Measurements from ENCODE around the gene EPB41. TPM values are rescaled to one million over a fixed set of nuclear protein-coding genes. Genes with fewer than 3 reads are reported as not detected.
"Not testable (repeated sequence)": the region's sequence is repeated elsewhere in the genome, so short reads cannot be mapped to it uniquely, and the experiment has no call there.

EPB41 gene
- total RNA-seq, 2 donors from 2014 or later, result 39.4 to 54.4 TPM

DNA sequence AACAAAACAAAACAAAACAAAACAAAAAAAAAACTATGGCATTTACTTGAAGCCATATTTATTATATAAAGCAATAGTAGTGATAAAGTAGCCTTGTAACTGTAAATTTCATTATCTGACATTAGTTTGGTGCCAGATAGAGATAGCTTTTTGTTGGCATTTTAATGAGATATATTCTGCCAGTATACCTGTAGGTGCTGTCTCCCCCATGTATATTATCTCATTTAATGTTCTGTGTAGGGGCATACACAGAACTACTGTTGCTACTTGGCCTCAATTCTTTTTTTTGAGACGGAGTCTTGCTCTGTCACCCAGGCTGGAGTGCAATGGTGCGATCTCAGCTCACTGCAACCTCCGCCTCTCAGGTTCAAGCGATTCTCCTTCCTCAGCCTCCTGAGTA lies 141.9 kb downstream of the EPB41 start:
- 97% methylated on average over 4 of the region's 4 CpGs for WGBS
- no peaks in the 10 kb centered on the region for H3K4me1 ChIP-seq (replicated peaks)
- no peaks in the 10 kb centered on the region for H3K36me3 ChIP-seq
- no peak overlapping the region for H3K27ac ChIP-seq
- TF ChIP-seq POLR2AphosphoS5 (IDR thresholded peaks at IDR 0.05) (no peak), POLR2A (IDR thresholded peaks at IDR 0.05) (no peak)
- TF ChIP-seq, protein P1, sequence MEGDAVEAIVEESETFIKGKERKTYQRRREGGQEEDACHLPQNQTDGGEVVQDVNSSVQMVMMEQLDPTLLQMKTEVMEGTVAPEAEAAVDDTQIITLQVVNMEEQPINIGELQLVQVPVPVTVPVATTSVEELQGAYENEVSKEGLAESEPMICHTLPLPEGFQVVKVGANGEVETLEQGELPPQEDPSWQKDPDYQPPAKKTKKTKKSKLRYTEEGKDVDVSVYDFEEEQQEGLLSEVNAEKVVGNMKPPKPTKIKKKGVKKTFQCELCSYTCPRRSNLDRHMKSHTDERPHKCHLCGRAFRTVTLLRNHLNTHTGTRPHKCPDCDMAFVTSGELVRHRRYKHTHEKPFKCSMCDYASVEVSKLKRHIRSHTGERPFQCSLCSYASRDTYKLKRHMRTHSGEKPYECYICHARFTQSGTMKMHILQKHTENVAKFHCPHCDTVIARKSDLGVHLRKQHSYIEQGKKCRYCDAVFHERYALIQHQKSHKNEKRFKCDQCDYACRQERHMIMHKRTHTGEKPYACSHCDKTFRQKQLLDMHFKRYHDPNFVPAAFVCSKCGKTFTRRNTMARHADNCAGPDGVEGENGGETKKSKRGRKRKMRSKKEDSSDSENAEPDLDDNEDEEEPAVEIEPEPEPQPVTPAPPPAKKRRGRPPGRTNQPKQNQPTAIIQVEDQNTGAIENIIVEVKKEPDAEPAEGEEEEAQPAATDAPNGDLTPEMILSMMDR (IDR thresholded peaks at IDR 0.05), result no peak
- no peaks in the 10 kb centered on the region for H3K27me3 ChIP-seq (replicated peaks; ENCODE audit: insufficient read depth)
- intact Hi-C loops (cut with DNase I), result no loop called here
- H3K4me3 ChIP-seq, result no peak overlapping the region
- no peaks in the 10 kb centered on the region for H3K9me3 ChIP-seq
- DNase-seq (ENCODE audit: low spot score), result no peak

DNA sequence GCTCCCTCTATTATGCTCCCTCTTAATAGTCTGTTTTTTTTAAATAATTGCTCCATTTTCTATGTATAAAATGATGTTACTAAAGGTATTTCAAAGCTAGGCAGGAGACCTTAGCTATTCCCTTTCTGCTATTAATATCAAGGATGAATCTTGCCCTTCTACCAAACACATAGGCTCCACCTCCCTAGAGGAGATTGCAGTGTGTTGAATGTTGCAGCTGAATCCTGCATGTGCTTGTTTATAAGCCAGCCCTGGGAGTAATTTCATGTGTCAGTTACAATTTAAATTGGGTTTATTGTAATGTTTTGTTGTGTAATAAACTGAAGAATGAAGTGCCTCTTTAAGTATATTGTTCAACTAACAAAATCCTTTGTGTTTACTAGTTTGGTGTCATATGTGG lies 143.3 kb downstream of the EPB41 start:
- TF ChIP-seq POLR2A (IDR thresholded peaks at IDR 0.05), result no peak
- TF ChIP-seq POLR2AphosphoS5 (IDR thresholded peaks at IDR 0.05), result no peak
- TF ChIP-seq, protein P1 (IDR thresholded peaks at IDR 0.05), result no peak
- no peak overlapping the region for H3K4me3 ChIP-seq
- no peaks in the 10 kb centered on the region for H3K4me1 ChIP-seq (replicated peaks)
- no peaks in the 10 kb centered on the region for H3K36me3 ChIP-seq
- no peaks in the 10 kb centered on the region for H3K27me3 ChIP-seq (replicated peaks; ENCODE audit: insufficient read depth)
- no peak overlapping the region for H3K27ac ChIP-seq
- no peaks in the 10 kb centered on the region for H3K9me3 ChIP-seq
- intact Hi-C loops (cut with DNase I), result no loop called here
- no peak for DNase-seq (ENCODE audit: low spot score)

DNA sequence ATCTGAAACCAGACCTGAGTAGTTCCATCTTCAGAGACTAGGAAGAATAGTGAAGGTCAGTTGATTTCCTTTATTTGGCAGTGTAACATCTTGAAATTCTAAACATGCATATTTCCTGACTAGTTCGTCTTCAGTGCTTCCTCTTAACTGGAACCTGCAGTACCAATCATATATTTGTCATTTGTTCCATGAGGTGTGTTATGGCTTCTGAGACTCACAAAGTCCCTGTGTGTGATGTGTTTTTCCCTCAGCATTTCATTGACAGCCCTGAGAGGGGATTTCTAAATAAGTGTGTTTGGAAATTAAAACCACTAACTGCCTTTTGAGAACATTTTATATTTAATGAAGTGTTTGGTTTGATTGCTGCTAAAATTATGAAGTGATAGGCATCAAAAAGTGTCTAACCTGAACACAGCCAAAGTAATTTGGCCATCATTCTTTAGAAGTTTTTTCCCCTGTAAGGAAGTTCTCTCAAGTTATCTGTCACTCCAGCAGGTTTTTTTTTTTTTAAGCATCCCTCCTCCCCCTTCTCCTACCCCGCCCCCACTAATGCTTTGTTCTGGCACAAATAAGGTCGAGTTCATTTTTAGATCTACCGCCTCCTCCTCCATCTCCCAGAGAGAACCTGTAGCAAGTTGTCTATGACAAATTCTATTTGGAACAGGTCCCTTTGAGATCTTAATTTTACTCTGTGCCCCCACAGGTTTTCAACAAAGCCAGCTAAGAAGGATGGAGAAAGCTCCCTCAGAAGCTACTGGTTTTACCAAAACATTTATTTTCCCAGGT lies 148.0 kb downstream of the EPB41 start:
- Histone ChIP-seq H3K9me3 (no peaks in the 10 kb centered on the region), H3K4me1 (replicated peaks) (no peaks in the 10 kb centered on the region), H3K36me3 (no peaks in the 10 kb centered on the region), H3K4me3 (no peak overlapping the region), H3K27ac (no peak overlapping the region), H3K27me3 (replicated peaks; ENCODE audit: insufficient read depth) (no peaks in the 10 kb centered on the region)
- TF ChIP-seq, protein P1 (IDR thresholded peaks at IDR 0.05), result no peak
- no peak for TF ChIP-seq POLR2A (IDR thresholded peaks at IDR 0.05)
- TF ChIP-seq POLR2AphosphoS5 (IDR thresholded peaks at IDR 0.05), result no peak
- WGBS, result 52% methylated on average over 4 of the region's 4 CpGs
- no peak for DNase-seq (ENCODE audit: low spot score)
- intact Hi-C loops (cut with DNase I), result no loop called here

DNA sequence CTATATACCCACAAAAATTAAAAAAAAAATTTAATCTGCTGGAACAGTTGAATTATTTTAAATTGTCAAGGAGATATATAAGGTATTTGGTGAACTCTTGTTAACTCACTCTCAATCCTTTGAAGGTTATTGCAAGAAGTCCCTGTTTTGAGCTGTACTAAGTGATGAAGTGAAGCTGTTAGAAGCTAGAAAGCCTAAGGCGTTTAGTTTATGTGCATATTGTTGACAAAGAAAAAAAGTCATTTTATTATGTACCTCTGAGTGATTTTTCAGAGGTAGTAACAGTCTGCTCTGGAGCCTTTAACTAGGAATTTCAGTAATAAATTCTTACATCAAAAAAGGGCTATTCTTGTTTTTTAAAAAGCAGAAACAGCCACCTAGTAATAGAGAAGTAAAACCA lies 149.7 kb downstream of the EPB41 start:
- DNase-seq (ENCODE audit: low spot score), result no peak
- no peaks in the 10 kb centered on the region for H3K9me3 ChIP-seq
- H3K36me3 ChIP-seq, result no peaks in the 10 kb centered on the region
- H3K4me3 ChIP-seq, result no peak overlapping the region
- H3K4me1 ChIP-seq (replicated peaks), result no peaks in the 10 kb centered on the region
- 43% methylated on average over 1 of the region's 1 CpG for WGBS
- intact Hi-C loops (cut with DNase I), result no loop called here
- H3K27ac ChIP-seq, result no peak overlapping the region
- TF ChIP-seq, protein P1 (IDR thresholded peaks at IDR 0.05), result no peak
- no peak for TF ChIP-seq POLR2A (IDR thresholded peaks at IDR 0.05)
- no peak for TF ChIP-seq POLR2AphosphoS5 (IDR thresholded peaks at IDR 0.05)
- H3K27me3 ChIP-seq (replicated peaks; ENCODE audit: insufficient read depth), result no peaks in the 10 kb centered on the region

DNA sequence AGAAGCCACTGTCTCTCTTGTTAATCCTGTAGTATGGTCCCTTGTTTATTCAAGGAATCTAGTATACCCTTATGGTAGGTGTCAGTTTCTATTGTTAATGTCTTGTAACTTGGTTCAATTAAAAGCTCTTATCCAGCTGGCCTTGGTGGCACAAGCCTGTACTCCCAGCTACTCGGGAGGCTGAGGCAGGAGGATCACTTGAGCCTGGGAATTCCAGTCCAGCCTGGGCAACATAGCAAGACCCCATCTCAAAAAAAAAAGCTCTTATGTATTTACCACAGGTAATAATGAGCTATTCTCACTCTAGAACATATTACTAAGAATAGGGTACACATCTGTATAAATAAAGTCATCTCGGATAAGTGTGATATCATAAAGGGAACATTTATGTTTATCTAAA lies 162.8 kb downstream of the EPB41 start:
- Histone ChIP-seq H3K4me1 (replicated peaks) (no peaks in the 10 kb centered on the region), H3K9me3 (no peaks in the 10 kb centered on the region), H3K27me3 (replicated peaks; ENCODE audit: insufficient read depth) (no peaks in the 10 kb centered on the region), H3K36me3 (no peaks in the 10 kb centered on the region), H3K27ac (no peak overlapping the region), H3K4me3 (no peak overlapping the region)
- WGBS, result 91% methylated on average over 2 of the region's 2 CpGs
- no peak for DNase-seq (ENCODE audit: low spot score)
- TF ChIP-seq POLR2A (IDR thresholded peaks at IDR 0.05) (no peak), POLR2AphosphoS5 (IDR thresholded peaks at IDR 0.05) (no peak)
- TF ChIP-seq, protein P1 (IDR thresholded peaks at IDR 0.05), result no peak
- intact Hi-C loops (cut with DNase I), result no loop called here

DNA sequence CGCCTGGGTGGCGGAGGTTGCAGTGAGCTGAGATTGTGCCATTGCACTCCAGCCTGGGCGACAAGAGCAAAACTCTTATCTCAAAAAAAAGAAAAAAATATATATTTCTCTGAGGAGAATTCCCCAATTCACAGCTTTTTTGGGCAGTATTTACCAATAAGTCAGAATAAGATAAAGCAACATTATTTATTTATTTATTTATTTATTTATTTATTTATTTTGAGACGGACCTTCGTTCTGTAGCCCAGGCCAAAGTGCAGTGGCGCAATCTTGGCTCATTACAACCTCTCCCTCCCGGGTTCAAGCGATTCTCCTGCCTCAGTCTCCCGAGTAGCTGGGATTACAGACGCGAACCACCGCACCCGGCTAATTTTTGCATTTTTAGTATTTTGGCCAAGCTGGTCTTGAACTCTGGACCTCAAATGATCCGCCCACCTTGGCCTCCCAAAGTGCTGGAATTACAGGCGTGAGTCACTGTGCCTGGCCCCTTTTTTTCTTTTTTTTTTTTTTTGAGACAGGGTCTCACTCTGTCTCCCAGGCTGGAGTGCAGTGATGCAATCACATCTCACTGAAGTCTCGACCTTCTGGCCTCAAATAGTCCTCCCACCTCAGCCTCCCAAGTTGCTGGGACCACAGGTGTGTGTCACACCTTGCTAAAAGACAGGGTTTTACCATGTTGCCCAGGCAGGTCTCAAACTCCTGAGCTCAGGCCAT lies 165.7 kb downstream of the EPB41 start:
- 95% methylated on average over 16 of the region's 16 CpGs for WGBS
- intact Hi-C loops (cut with DNase I); H3K36me3 ChIP-seq: not testable (repeated sequence)

More for the DNA sequence above, 165.7 kb downstream of the EPB41 start:
- H3K4me3 ChIP-seq; H3K9me3 ChIP-seq; H3K4me1 ChIP-seq (replicated peaks); H3K27ac ChIP-seq; H3K27me3 ChIP-seq (replicated peaks; ENCODE audit: insufficient read depth); DNase-seq (ENCODE audit: low spot score): not testable (repeated sequence)

All from prostate gland (tissue), 2 donors.